ENCODE measurements around the gene BABAM1. TPM values are rescaled to one million over a fixed set of nuclear protein-coding genes. Genes with fewer than 3 reads are reported as not detected.
A peak's percentile ranks its signal among the peaks of the same experiment; 100 is the strongest.

BABAM1 gene
- total and polyA plus RNA-seq, 12 donors = 68.5 to 162 (median 81.2) TPM

DNA sequence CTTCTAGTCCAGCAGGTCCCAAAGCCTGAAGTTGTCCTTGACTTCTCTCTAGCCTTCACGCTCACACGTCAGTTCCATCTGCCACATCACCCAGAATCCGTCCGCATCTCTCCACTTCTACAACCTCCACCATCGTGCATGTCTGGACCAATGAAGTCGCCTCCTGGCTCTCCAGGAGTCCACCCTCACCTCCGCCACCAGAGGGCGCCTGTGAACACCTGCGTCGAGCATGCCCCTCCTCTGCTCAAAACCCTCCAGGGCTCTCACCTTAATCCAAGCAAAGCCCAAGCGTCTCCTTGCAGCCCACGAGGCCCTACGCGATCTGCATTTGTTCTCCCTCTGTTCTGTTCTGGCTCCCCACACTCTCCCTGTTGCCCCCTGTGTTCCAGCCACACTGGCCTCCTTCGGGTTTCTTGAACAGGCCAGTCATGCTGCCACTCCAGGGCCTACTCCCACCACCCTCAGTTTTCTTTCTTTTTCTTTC lies 6.4 kb upstream of the BABAM1 start:
- intact Hi-C loops (cut with DNase I) = no loop called here

DNA sequence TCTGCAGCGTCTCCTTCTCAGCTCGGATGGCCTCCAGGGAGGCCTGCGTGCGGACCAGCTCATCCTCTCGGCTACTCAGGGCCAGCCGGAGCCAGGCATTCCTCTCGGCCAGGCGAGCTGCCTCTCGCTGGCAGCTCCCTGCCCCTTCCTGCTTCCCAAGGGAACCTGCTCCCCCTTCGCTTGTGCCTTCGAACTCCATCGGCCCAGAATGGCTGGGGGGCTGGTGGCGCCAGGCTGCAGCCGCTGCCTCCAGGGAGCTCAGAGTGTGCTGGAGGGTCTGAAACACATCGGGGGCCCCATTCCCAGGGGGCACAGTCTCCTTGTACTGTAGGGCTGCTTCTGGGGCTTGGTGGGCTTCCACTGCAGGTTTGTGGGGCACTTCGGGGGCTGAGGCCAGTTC lies 4.7 kb upstream of the BABAM1 start:
- H3K4me3 ChIP-seq = no peak overlapping the region
- WGBS, 4 donors = 51 to 66% (median 60%) methylated on average over 4 to 16 of the region's 16 CpGs
- H3K36me3 ChIP-seq (replicated peaks in 1 of 2) = no peaks in the 10 kb centered on the region
- TF ChIP-seq, protein P1, sequence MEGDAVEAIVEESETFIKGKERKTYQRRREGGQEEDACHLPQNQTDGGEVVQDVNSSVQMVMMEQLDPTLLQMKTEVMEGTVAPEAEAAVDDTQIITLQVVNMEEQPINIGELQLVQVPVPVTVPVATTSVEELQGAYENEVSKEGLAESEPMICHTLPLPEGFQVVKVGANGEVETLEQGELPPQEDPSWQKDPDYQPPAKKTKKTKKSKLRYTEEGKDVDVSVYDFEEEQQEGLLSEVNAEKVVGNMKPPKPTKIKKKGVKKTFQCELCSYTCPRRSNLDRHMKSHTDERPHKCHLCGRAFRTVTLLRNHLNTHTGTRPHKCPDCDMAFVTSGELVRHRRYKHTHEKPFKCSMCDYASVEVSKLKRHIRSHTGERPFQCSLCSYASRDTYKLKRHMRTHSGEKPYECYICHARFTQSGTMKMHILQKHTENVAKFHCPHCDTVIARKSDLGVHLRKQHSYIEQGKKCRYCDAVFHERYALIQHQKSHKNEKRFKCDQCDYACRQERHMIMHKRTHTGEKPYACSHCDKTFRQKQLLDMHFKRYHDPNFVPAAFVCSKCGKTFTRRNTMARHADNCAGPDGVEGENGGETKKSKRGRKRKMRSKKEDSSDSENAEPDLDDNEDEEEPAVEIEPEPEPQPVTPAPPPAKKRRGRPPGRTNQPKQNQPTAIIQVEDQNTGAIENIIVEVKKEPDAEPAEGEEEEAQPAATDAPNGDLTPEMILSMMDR (IDR thresholded peaks at IDR 0.05) = no peak
- no peak for TF ChIP-seq POLR2A (IDR thresholded peaks at IDR 0.05)
- no peak overlapping the region for H3K27ac ChIP-seq
- peaks cover 0 to 7% (median 0%) of the 10 kb centered on the region in 3 donors for H3K9me3 ChIP-seq (replicated peaks in 1 of 3)
- peaks cover 0 to under 1% of the 10 kb centered on the region in 2 donors for H3K4me1 ChIP-seq (replicated peaks in 1 of 2)
- no peaks in the 10 kb centered on the region for H3K27me3 ChIP-seq
- no peak for DNase-seq
- intact Hi-C loops (cut with DNase I) = no loop called here

More for the DNA sequence above, 6.4 kb upstream of the BABAM1 start:
- H3K36me3 ChIP-seq (replicated peaks in 1 of 2) = no peaks in the 10 kb centered on the region
- H3K27me3 ChIP-seq = no peaks in the 10 kb centered on the region
- 16 to 26% (median 20%) methylated on average over 15 of the region's 15 CpGs for WGBS, 4 donors
- peak; percentile 76 to 89 (median 81) for DNase-seq
- no peak for TF ChIP-seq POLR2A (IDR thresholded peaks at IDR 0.05)
- TF ChIP-seq, protein P1 (IDR thresholded peaks at IDR 0.05) = peak; percentile 68 to 86 (median 86)
- H3K4me1 ChIP-seq (replicated peaks in 1 of 2) = no peaks in the 10 kb centered on the region
- H3K9me3 ChIP-seq (replicated peaks in 1 of 3) = peaks cover 0 to 7% (median 0%) of the 10 kb centered on the region in 3 donors
- no peak overlapping the region for H3K27ac ChIP-seq
- no peak overlapping the region for H3K4me3 ChIP-seq

DNA sequence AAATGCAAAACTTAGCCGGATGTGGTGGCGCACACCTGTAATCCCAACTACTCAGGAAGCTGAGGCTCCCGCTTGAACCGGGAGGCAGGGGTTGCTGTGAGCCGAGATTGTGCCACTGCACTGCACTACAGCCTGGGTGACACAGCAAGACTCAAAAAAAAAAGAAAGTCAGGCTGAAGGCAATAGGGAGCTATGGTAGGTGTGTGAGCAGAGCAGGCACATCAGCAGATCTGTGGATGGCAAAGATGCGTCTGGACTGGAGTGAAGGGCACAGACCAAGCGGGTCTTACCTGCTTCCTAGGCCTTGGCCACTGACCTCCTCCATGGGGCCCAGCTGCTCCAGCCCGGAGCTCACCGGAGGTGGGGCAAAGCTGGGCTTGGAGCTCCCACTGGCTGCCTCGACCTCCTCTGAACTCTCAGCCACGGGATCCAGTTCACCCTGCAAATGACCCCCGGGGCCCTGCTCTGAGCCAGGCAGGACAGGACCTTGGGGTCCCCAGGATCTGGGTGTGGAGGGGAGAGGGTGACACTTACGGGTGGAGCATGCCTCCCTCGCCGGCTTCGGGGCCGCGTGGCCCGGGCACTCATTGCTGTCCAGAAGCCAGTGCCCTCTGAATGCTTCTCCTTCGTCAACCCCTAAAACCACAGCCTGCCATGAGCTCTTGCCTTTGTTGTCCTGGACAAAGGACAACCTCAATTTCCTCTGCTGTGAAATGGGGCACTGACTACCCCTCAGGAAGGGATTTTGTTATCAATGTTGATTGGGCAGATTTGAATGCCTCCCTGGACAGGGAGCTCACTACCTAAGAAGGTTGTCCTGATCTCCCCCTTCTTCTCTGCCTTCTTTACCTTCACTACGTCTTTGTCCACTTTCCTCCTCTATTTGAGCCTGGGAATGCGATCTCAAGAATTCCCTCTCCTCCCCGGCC lies 3.3 kb upstream of the BABAM1 start:
- Histone ChIP-seq H3K4me3 (peak overlapping the region in 1 of 4 donors; percentile 44), H3K36me3 (replicated peaks in 1 of 2) (peaks cover 0 to 3% of the 10 kb centered on the region in 2 donors), H3K4me1 (replicated peaks in 1 of 2) (peaks cover 8 to 10% of the 10 kb centered on the region in 2 donors), H3K27ac (peak overlapping the region in 2 of 5 donors; percentile 17 to 50), H3K27me3 (no peaks in the 10 kb centered on the region), H3K9me3 (replicated peaks in 1 of 3) (peaks cover 0 to 7% (median 0%) of the 10 kb centered on the region in 3 donors)
- intact Hi-C loops (cut with DNase I) = no loop called here
- DNase-seq = no peak
- no peak for TF ChIP-seq POLR2A (IDR thresholded peaks at IDR 0.05)
- TF ChIP-seq, protein P1 (IDR thresholded peaks at IDR 0.05) = no peak
- 68 to 80% (median 73%) methylated on average over 23 of the region's 23 CpGs for WGBS, 4 donors

DNA sequence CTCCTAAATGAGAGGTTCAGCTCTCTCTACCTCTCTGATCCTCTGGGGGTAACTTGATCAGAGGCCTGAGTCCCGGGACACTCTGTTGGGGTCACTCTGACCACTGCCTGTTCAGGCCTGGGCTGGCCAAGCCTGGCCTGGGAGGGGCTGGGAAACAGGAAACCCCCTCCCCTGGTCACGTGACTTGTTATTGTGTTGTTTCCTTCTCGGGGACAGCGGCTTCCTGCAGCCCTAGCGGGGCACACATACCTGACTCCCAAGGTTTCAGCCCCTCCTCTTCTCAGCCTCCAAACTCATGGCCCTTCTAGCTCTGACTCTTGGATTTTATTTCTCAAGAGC lies 2.6 kb upstream of the BABAM1 start, which contains the start of gene USHBP1:
TSS of gene USHBP1 (minus strand) at position 105 of the 339 bp plus-strand sequence. CDS start 446 bp downstream, outside the sequence.
- WGBS, 4 donors = 34 to 40% (median 37%) methylated on average over 1 to 5 of the region's 5 CpGs
- Histone ChIP-seq H3K27me3 (no peaks in the 10 kb centered on the region), H3K36me3 (replicated peaks in 1 of 2) (peaks cover 0 to 8% of the 10 kb centered on the region in 2 donors), H3K4me1 (replicated peaks in 1 of 2) (peaks cover 8 to 10% of the 10 kb centered on the region in 2 donors), H3K4me3 (peak within 1 kb of the TSS in 1 of 4 donors; percentile 44), H3K27ac (peak within 1 kb of the TSS in 2 of 5 donors; percentile 30 to 50), H3K9me3 (replicated peaks in 1 of 3) (peaks cover 0 to 1% (median 0%) of the 10 kb centered on the region in 3 donors)
- TF ChIP-seq POLR2A (IDR thresholded peaks at IDR 0.05) = peak in 1 of 2 donors; percentile 16
- TF ChIP-seq, protein P1 (IDR thresholded peaks at IDR 0.05) = no peak
- DNase-seq = peak in 5 of 7 donors; percentile 37 to 74 (median 43)
- intact Hi-C loops (cut with DNase I) = no loop called here
